ENCODE results near the gene CRTAC1. TPM values are rescaled to one million over a fixed set of nuclear protein-coding genes. Genes with fewer than 3 reads are reported as not detected.

The CRTAC1 gene
- polyA plus RNA-seq, 2 of the 4 experiments (the other 2 are of a cell fraction), result 0.32 to 0.39 TPM

- H3K4me1 ChIP-seq, result no peaks in the 10 kb centered on the region
- DNase-seq (ENCODE audit: low read depth in 1 of 2, low spot score in 1 of 2) (no peak), FAIRE-seq (no peak), ATAC-seq (no peak)
- H3K9me3 ChIP-seq, result no peaks in the 10 kb centered on the region
- no peak overlapping the region for H3K4me3 ChIP-seq
- no peak overlapping the region for H3K4me2 ChIP-seq
- CTCF ChIA-PET, result interaction anchor here (3.4 to 24.4 kb wide), 3 partner anchors 10 to 114 kb away, joined by 14 to 660 read pairs (median 23); partner anchors contain the start of gene CRTAC1
- TF ChIP-seq BHLHE40 (IDR thresholded peaks at IDR 0.05; ENCODE audit: low read depth, low read length) (no peak), SREBF2 (IDR thresholded peaks at IDR 0.05) (no peak), RARB (CRISPR knock-in tag; IDR thresholded peaks at IDR 0.05) (no peak), ZFP36 (IDR thresholded peaks at IDR 0.05; ENCODE audit: borderline replicate concordance, partially characterized antibody) (no peak), GATA3 (IDR thresholded peaks at IDR 0.05; ENCODE audit: borderline replicate concordance) (no peak), HDAC2 (IDR thresholded peaks at IDR 0.05) (no peak), RCOR1 (IDR thresholded peaks at IDR 0.05; ENCODE audit: low read depth, low read length) (no peak), PBX3 (IDR thresholded peaks at IDR 0.05) (no peak), HMGXB4 (CRISPR knock-in tag; IDR thresholded peaks at IDR 0.05; ENCODE audit: borderline replicate concordance) (no peak), HOXB13 (CRISPR knock-in tag; IDR thresholded peaks at IDR 0.05; ENCODE audit: low read depth) (no peak), RNF2 (IDR thresholded peaks at IDR 0.05; ENCODE audit: borderline replicate concordance, low read depth) (no peak), HEYL (CRISPR knock-in tag; IDR thresholded peaks at IDR 0.05) (no peak)
- TF ChIP-seq, protein P1, sequence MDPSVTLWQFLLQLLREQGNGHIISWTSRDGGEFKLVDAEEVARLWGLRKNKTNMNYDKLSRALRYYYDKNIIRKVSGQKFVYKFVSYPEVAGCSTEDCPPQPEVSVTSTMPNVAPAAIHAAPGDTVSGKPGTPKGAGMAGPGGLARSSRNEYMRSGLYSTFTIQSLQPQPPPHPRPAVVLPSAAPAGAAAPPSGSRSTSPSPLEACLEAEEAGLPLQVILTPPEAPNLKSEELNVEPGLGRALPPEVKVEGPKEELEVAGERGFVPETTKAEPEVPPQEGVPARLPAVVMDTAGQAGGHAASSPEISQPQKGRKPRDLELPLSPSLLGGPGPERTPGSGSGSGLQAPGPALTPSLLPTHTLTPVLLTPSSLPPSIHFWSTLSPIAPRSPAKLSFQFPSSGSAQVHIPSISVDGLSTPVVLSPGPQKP (IDR thresholded peaks at IDR 0.05; ENCODE audit: low read depth, low read length), result no peak
- POLR2A ChIA-PET, result no interaction called here
- WGBS (ENCODE audit: missing lambda C conversion rate), result 14% methylated on average over 3 of the region's 3 CpGs
- no peak overlapping the region for H3K27ac ChIP-seq
Observed at GRCh38 chr10:97924678-97925077, 105.7 kb downstream of the CRTAC1 start.

DNA sequence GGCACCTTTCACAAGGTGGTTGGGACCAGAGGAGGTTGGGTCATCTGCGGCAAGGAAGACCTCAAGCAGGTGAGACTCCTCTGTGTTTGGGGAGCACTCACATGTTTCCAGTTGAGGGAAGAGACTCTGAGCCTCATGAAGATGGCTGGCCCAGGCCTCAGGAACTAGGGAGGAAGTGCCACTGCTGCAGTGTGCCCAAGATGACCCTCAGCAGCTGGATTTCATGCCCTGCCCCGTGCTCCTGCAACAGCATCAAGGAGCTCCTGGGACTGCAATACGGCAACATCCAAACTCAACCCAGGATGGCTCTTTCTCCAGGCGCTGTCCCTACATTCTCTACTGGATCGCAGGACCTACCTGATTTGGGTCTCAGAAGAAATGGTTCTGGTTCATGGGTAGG, 106.9 kb downstream of the CRTAC1 start:
- no peak for ATAC-seq
- no peaks in the 10 kb centered on the region for H3K4me1 ChIP-seq
- CTCF ChIA-PET, result interaction anchor here (0.6 to 24.4 kb wide), 5 partner anchors 8 to 386 kb away, joined by 4 to 660 read pairs (median 14); partner anchors contain the start of gene CRTAC1
- FAIRE-seq, result no peak
- H3K9me3 ChIP-seq, result no peaks in the 10 kb centered on the region
- no peak overlapping the region for H3K4me3 ChIP-seq
- 58% methylated on average over 5 of the region's 5 CpGs for WGBS (ENCODE audit: missing lambda C conversion rate)
- no peak for DNase-seq (ENCODE audit: low read depth in 1 of 2, low spot score in 1 of 2)
- TF ChIP-seq ESRRA (IDR thresholded peaks at IDR 0.05; ENCODE audit: borderline replicate concordance, low read length), result no peak
- no peak for TF ChIP-seq MAZ (IDR thresholded peaks at IDR 0.05; ENCODE audit: borderline replicate concordance, low read depth, low read length)
- no peak for TF ChIP-seq SREBF2 (IDR thresholded peaks at IDR 0.05)
- no peak for TF ChIP-seq MAX (IDR thresholded peaks at IDR 0.05)
- TF ChIP-seq, protein P2, sequence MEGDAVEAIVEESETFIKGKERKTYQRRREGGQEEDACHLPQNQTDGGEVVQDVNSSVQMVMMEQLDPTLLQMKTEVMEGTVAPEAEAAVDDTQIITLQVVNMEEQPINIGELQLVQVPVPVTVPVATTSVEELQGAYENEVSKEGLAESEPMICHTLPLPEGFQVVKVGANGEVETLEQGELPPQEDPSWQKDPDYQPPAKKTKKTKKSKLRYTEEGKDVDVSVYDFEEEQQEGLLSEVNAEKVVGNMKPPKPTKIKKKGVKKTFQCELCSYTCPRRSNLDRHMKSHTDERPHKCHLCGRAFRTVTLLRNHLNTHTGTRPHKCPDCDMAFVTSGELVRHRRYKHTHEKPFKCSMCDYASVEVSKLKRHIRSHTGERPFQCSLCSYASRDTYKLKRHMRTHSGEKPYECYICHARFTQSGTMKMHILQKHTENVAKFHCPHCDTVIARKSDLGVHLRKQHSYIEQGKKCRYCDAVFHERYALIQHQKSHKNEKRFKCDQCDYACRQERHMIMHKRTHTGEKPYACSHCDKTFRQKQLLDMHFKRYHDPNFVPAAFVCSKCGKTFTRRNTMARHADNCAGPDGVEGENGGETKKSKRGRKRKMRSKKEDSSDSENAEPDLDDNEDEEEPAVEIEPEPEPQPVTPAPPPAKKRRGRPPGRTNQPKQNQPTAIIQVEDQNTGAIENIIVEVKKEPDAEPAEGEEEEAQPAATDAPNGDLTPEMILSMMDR (IDR thresholded peaks at IDR 0.05), result no peak
- no peak for TF ChIP-seq FOSL2 (IDR thresholded peaks at IDR 0.05)
- TF ChIP-seq FOSL2 (CRISPR knock-in tag; IDR thresholded peaks at IDR 0.05), result no peak
- TF ChIP-seq EHMT2 (IDR thresholded peaks at IDR 0.05; ENCODE audit: low read depth), result no peak
- TF ChIP-seq NPAS2 (CRISPR knock-in tag; IDR thresholded peaks at IDR 0.05; ENCODE audit: borderline replicate concordance), result no peak
- no peak for TF ChIP-seq POLR2A (IDR thresholded peaks at IDR 0.05; ENCODE audit: low read length)
- no peak for TF ChIP-seq ZFP36 (IDR thresholded peaks at IDR 0.05; ENCODE audit: borderline replicate concordance, partially characterized antibody)
- TF ChIP-seq GATA3 (IDR thresholded peaks at IDR 0.05; ENCODE audit: borderline replicate concordance), result no peak
- no peak for TF ChIP-seq RNF2 (IDR thresholded peaks at IDR 0.05; ENCODE audit: borderline replicate concordance, low read depth)
- no peak for TF ChIP-seq HOXB5 (CRISPR knock-in tag; IDR thresholded peaks at IDR 0.05)
- TF ChIP-seq E2F6 (IDR thresholded peaks at IDR 0.05; ENCODE audit: borderline replicate concordance, low read depth), result no peak
- POLR2A ChIA-PET, result no interaction called here
- H3K27ac ChIP-seq, result no peak overlapping the region
- no peak overlapping the region for H3K4me2 ChIP-seq

All from A549 (cell line).